ENCODE results near the gene UVSSA. TPM values are rescaled to one million over a fixed set of nuclear protein-coding genes. Genes with fewer than 3 reads are reported as not detected.
A peak's percentile ranks its signal among the peaks of the same experiment; 100 is the strongest.
"Not testable (repeated sequence)": the region's sequence is repeated elsewhere in the genome, so short reads cannot be mapped to it uniquely, and the experiment has no call there.

UVSSA gene
- total and polyA plus RNA-seq, 8 donors: 4.1 to 103 (median 25.3) TPM

- peak in 1 of 2 donors; percentile 18 for DNase-seq
- Histone ChIP-seq H3K27me3 (peaks cover 16 to 97% (median 34%) of the 10 kb centered on the region in 3 donors), H3K27ac (no peak overlapping the region), H3K36me3 (no peaks in the 10 kb centered on the region), H3K4me1 (peaks cover 0 to 9% (median 2%) of the 10 kb centered on the region in 4 donors), H3K9me3 (no peaks in the 10 kb centered on the region), H3K4me3 (no peak overlapping the region)
- WGBS, 5 donors: 61 to 68% (median 63%) methylated on average over 17 of the region's 17 CpGs
- intact Hi-C loops (cut with DNase I; ENCODE audit: low total_unique reads): no loop called here
- TF ChIP-seq POLR2AphosphoS5 (IDR thresholded peaks at IDR 0.05): no peak
- no peak for TF ChIP-seq CTCF (IDR thresholded peaks at IDR 0.05)
- TF ChIP-seq EP300 (IDR thresholded peaks at IDR 0.05): no peak
- TF ChIP-seq POLR2A (IDR thresholded peaks at IDR 0.05): no peak
These were observed 71.7 kb downstream of the UVSSA start for GRCh38 chr4:1418494-1419285.

- Histone ChIP-seq H3K9me3 (no peaks in the 10 kb centered on the region), H3K36me3 (no peaks in the 10 kb centered on the region), H3K4me3 (no peak overlapping the region), H3K27ac (no peak overlapping the region), H3K27me3 (peaks cover 14 to 97% (median 26%) of the 10 kb centered on the region in 3 donors), H3K4me1 (peaks cover 0 to 2% (median 0%) of the 10 kb centered on the region in 4 donors)
- no peak for DNase-seq
- 84 to 89% (median 89%) methylated on average over 13 of the region's 13 CpGs for WGBS, 5 donors
- intact Hi-C loops (cut with DNase I; ENCODE audit: low total_unique reads): no loop called here
- TF ChIP-seq CTCF (IDR thresholded peaks at IDR 0.05) (no peak), EP300 (IDR thresholded peaks at IDR 0.05) (no peak), POLR2AphosphoS5 (IDR thresholded peaks at IDR 0.05) (no peak)
These were observed 72.7 kb downstream of the UVSSA start for GRCh38 chr4:1419708-1420107.

DNA sequence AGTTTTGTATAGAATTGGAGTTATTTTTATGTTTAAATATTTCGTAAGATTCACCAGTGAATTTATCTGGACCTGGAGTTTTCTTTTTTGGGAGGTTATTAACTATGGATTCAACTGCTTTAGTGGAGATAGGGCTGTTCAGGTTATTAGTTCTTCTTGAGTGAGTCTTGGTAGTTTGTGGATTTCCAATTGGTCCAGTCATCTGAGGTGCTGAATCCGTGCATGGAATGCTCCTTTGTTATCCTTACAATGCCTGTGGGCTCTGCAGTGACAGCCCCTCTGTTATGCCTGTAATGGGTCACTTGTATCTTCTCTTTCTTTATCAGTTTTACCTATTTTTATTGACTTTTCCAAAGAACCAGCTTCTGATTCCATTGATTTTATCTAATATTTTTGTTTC lies 74.6 kb downstream of the UVSSA start:
- Histone ChIP-seq H3K9me3 (no peaks in the 10 kb centered on the region), H3K27me3 (peaks cover 4 to 97% (median 7%) of the 10 kb centered on the region in 3 donors), H3K36me3 (no peaks in the 10 kb centered on the region), H3K4me1 (no peaks in the 10 kb centered on the region), H3K27ac (no peak overlapping the region), H3K4me3 (no peak overlapping the region)
- WGBS, 5 donors: 34 to 53% (median 45%) methylated on average over 2 of the region's 2 CpGs
- intact Hi-C loops (cut with DNase I; ENCODE audit: low total_unique reads): no loop called here
- no peak for DNase-seq
- no peak for TF ChIP-seq EP300 (IDR thresholded peaks at IDR 0.05)
- TF ChIP-seq POLR2A (IDR thresholded peaks at IDR 0.05): no peak
- no peak for TF ChIP-seq CTCF (IDR thresholded peaks at IDR 0.05)
- no peak for TF ChIP-seq POLR2AphosphoS5 (IDR thresholded peaks at IDR 0.05)

GRCh38 chr4:1427010-1427409 lies 80.0 kb downstream of the UVSSA start:
- peaks cover 0 to 51% (median 0%) of the 10 kb centered on the region in 3 donors for H3K27me3 ChIP-seq
- H3K27ac ChIP-seq: no peak overlapping the region
- TF ChIP-seq POLR2AphosphoS5 (IDR thresholded peaks at IDR 0.05) (no peak), CTCF (IDR thresholded peaks at IDR 0.05) (no peak)
- H3K36me3 ChIP-seq: no peaks in the 10 kb centered on the region
- WGBS, 5 donors: 65 to 75% (median 69%) methylated on average over 5 of the region's 5 CpGs
- no peak overlapping the region for H3K4me3 ChIP-seq
- intact Hi-C loops (cut with DNase I; ENCODE audit: low total_unique reads): no loop called here
- no peaks in the 10 kb centered on the region for H3K9me3 ChIP-seq
- DNase-seq: no peak
- no peaks in the 10 kb centered on the region for H3K4me1 ChIP-seq

- H3K4me3 ChIP-seq; DNase-seq; H3K9me3 ChIP-seq; intact Hi-C loops (cut with DNase I; ENCODE audit: low total_unique reads); H3K4me1 ChIP-seq; H3K27ac ChIP-seq; H3K36me3 ChIP-seq: not testable (repeated sequence)
- peaks cover 0 to 35% (median 0%) of the 10 kb centered on the region in 3 donors for H3K27me3 ChIP-seq
- 73 to 88% (median 83%) methylated on average over 4 of the region's 4 CpGs for WGBS, 5 donors
These were observed 96.7 kb downstream of the UVSSA start for GRCh38 chr4:1443688-1444172.

Measured in stomach (tissue), 9 donors.